ENCODE measurements around the gene NHLRC2.
"Not testable (repeated sequence)": the region's sequence is repeated elsewhere in the genome, so short reads cannot be mapped to it uniquely, and the experiment has no call there.

Gene NHLRC2

DNA sequence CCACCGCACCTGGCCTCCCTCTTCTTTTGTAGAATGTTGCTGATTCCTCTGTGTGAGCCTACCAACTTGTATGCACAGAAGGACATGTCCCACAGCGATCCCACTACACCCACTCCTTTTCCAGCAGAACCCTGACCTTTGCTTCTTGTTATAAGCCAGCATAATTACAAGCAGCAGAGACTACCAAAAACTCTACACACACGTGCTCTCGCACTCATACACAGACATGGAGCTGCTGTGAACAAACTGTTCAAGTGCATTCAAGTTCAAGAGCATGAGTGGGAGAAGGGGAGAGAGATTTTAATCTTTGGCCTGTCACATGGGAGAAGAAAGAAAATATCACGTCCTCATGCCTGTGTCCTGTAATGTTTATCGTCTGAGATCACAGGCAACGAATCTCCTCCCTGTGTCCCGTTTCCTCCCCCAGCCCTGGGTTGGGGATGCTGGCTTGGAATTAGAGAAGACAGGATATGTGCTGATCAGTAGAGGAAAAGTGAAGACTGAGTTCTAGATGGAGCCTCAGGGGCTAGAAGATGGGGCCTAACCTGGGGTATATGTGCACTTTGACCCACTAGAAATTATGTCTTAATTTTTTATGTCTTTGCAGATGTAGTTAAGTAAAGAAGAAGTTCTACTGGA, 79.6 kb downstream of the NHLRC2 start:
- FAIRE-seq (no peak), DNase-seq (ENCODE audit: insufficient read length, low spot score) (no peak)

DNA sequence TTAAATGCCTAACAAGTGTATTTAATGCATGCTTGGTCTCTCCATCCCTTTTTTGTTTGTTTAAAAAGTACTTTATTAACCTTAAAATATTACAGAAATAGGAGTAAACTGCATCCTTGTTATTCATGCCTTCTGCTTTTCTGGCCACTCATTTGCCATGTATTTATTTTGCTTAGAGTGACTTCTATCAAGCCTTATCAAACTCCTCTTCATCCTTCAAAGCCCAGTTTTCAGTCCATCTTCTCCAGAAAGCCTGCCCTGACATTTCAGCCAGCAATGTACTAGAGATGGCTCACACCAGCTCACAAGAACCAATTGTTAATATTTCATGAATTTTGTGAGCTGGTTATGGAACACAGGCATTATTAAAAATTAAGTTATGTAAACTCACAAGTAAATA, 82.8 kb downstream of the NHLRC2 start:
- no peak for DNase-seq (ENCODE audit: insufficient read length, low spot score)
- no peak for FAIRE-seq

DNA sequence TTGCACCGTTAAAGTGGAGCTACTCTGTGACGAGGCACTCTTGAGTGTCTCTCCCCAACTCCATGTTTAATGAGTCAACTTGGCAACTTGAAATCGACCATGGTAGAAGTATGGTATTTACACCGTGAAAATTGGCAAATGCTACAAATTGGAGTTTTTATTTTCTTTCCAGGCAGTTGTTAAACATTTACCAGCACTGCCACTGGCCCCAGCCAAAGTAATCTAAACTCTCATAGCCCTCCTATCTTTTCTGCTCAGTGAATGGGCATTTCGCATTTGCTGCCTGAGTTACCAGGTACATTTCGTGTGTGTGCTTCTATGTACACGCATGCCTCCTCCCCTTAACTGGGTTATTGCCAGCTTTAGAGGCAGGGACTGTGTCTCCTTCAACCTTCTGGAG, 83.3 kb downstream of the NHLRC2 start:
- FAIRE-seq, result no peak
- no peak for DNase-seq (ENCODE audit: insufficient read length, low spot score)

DNA sequence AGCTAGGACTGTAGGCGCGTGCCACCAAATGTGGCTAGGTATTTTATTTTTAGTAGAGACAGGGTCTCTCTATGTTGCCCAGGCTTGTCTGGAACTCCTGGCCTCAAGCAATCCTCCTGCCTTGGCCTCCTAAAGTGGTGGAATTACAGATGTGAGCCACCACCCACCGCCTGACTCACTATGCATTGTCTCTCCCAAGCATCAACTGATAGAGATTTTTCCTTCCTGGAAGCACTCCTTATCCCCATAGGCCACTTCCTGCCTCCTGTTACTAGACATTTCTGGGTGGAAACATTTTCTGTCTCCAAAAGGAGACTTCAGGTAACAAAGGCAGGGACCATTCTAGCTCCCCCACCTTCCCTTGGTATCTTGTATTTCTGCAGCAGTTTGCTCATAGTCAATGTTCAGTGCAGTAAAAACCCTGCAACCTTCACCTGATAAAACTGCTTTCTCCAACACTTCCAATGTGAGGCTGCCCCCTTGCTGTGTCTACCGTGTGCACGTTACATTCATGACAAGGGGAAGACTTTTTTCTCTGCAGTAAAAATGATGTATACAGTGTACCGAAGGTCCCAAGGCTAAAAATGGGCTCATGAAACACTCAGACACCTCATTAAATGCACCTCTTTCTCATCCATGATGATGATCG, 84.9 kb downstream of the NHLRC2 start:
- DNase-seq (ENCODE audit: insufficient read length, low spot score) (no peak), FAIRE-seq (no peak)

DNA sequence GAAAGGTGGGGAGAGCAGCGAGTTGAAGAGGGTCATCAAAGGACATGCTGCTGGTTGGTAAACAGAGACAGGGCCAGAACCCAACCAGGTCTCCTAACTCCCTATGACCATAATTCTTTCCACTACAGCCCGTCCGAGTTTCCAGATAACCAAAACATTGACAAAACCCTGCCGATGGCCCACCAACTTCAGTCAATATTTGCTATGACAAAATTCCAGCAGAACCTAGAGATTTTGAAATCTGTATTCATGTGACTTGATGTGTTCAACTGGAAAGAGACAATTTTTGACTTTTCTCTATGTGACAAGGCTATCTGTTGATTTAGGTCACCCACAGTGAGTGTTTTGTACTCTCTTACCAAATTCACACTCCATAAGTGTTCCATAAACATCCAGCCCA, 86.7 kb downstream of the NHLRC2 start:
- DNase-seq (ENCODE audit: insufficient read length, low spot score) (no peak), FAIRE-seq (no peak)

DNA sequence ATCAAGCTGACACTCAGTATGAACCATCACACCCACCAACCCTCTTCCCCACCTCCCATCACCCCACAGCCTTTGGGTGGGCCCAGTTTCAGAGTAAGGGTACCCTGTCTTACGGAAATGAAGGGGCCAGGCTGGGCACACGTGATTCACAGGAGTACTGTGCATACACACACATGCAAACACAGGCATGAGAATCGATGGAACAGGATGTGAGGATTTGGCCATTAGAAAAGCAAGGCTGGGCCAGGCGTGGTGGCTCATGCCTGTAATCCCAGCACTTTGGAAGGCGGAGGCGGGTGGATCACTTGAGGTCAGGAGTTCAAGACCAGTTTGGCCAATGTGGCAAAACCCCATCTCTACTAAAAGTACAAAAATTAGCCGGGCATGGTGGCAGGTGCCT, 88.7 kb downstream of the NHLRC2 start:
- DNase-seq (ENCODE audit: insufficient read length, low spot score); FAIRE-seq: not testable (repeated sequence)

DNA sequence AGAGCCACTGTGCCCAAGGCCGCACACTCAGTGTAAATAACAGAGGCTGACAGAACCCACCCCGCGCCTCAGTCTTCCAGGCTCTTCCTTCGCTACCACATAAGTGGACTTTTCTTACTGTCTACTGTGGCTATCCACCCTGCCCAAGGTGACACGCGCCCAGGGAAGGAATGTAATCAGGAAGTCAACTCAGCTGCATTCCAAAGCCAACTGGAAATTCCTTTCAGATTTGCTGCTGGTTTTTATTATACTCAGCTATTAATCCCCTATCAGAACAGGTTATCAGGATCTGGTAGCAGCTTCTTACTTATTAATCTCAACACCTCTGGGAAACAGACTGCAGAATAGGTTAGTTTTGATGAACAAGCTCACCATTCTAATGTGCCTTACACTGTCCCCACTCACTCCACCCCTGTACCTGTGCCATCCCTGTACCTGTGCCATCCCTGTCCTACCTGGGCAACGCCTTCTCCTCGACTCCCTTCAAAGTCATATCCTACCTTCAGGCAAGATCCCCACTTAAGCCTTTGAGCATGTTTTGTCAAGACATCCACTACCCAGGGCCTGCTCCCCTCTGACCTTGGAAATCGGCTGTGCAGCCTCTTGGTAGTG, 90.7 kb downstream of the NHLRC2 start:
- DNase-seq (ENCODE audit: insufficient read length, low spot score), result peak; percentile 19
- FAIRE-seq, result no peak

DNA sequence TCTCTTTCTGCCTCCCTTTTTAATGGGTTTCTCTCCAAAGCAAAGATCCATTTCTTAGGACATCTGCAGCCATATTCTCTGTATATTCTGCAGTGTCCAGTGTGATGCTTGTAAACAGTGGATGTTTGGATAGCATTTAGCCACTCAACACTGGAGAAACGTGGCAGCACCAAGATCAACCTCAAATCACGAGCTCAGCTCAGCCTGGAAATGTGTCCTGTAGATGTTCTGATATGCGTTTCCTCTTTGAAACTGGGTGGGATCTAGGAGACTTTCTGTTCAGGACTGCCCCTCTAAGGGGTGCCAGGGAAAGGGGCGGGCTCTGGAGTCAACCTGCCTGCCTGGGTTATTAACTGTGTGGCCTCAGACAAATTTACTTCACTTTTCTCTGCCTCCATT, 91.2 kb downstream of the NHLRC2 start:
- DNase-seq (ENCODE audit: insufficient read length, low spot score) (no peak), FAIRE-seq (no peak)

DNA sequence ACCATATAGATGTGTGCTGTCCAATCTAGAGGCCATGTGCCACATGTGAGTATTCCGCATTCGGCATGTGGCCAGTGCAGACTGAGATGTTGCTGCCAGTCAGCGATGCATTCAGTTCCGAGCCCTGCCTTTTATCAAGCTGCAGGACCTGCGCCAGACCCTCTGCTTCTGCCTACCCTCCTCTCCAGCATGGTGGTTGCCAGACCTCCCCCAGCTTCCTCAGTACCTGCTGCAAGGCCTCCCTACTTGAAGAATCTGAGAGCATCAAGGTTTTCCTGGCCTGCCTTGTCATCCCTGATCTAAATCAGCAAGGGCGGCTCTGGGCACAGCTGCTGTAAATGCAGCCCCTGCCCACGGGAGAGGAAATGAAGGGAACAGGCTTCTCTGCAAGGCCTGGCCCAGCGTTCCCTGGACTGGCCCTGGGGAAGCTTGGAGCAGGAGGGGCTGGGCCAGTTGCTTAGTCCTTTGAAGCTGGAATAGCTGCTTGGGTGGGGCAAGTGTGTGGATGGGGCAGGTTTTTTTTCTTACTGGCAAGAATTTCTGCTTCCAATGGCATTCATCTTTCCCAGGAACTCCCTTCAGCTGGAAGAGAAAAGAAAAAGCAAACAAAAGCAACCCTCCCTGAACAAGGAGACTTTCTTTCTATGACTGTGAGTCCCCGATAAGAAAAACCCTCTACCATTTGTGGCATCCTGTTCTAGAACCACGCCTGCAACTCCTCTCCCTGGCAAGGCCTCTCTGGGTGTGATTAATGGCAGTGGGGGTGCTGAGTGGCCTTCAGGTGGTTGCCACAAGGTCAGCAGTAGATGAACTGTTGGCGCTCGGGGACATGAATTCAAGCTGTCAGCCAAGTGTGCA, 93.0 kb downstream of the NHLRC2 start:
- DNase-seq (ENCODE audit: insufficient read length, low spot score) (no peak), FAIRE-seq (no peak)

DNA sequence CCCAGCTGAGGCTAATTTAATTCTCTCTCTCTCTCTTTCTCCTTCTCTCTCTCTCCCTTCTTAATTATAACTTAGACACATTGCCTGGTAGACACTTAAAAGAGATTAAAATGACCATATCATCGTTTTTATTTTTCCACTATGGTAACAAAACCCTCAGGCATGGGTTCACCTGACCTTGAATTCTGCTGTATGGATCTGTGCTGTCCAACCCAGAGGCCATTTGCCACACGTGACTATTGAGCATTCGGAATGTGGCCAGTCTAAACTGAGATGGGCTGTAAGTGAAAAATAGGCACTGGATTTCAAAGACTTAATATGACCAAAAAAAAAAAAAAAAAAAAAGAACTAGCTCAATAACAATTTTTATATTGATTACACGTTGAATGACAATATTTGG, 93.6 kb downstream of the NHLRC2 start:
- FAIRE-seq (no peak), DNase-seq (ENCODE audit: insufficient read length, low spot score) (no peak)

DNA sequence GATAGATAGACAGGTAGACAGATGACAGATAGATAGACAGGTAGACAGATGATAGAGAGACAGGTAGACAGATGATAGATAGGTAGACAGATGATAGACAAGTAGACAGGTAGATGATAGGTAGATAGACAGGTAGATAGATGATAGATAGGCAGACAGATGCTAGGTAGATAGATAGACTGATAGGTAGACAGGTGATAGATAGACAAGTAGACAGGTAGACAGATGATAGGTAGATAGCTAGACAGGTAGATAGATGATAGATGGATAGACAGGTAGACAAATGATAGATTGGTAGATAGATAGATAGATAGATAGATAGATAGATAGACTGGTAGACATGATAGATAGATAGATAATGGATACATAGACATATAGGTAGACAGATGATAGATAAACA, 95.8 kb downstream of the NHLRC2 start:
- DNase-seq (ENCODE audit: insufficient read length, low spot score), result no peak
- FAIRE-seq, result no peak

DNA sequence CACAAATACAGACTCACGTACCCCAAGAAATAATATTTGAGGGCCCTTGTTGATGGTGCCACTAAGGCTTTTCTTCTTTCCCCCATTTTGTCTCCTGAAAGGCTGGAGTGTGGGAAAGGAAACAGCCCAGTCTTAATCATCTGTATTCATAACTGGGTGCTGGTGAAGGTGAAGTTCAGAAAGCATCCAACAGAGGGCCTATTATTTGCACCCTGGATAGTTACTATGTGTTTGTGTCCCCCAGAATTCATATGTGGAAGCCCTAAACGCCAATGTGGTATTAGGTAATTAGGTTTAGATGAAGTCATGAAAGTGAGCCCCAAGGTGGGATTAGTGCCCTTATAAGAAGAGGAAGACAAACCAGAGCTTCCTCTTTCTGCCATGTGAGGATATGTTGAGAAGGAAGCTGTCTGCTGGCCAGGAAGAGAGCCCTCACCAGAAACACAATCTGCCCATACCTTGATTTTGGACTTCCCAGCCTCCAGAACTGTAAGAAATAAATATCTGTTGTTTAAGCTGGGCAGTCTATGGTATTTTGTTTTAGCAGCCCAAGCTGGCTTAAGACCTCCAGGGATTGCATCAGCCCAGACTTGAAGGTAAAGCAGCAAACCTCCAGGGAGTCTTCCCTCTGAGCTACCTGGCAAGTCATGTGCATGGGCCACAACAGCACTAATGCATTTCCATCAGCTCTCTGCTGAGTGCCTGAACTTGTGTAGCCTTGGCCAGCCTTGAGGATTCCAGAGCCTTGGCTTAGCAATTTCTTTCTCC, 99.2 kb downstream of the NHLRC2 start:
- FAIRE-seq (no peak), DNase-seq (ENCODE audit: insufficient read length, low spot score) (no peak)

DNA sequence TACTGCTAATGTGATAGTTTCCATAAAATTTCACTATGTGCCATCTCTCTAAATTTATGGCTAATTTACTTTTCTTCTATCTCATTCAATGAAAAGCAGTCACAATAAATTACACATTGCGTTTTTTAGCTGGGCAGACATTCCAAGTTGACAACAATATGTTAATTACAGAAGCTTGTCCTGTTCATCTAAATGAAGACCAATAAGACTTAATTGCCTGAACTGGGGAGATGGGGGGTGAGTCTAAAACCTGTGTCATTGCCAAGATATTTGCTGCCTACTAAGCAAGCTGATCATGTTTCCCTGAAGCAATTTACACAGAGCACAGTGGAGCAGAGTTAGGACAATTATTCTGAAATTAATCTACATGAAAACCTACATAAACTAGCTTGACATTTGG, 99.9 kb downstream of the NHLRC2 start:
- DNase-seq (ENCODE audit: insufficient read length, low spot score), result no peak

DNA sequence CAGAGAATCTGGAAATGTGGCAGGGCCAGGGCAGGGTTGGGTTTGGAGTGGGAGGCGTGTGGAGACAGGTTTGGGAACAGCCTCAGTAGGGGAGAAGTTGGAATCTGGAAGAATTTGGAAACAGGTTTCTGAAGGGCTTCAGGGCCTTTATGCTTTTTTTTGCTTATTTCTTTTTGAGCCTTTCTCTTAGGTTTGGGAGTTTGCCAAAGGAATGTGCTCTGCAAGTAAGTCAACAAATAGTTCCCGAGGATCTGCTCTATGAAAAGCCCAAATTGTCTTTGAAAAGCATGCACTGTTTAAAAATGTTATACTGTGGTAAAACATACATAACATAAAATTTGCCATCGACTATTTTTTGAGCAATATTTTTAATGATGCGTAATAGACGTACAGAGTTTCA, 102.6 kb downstream of the NHLRC2 start:
- FAIRE-seq (no peak), DNase-seq (ENCODE audit: insufficient read length, low spot score) (no peak)

More for the DNA sequence above, 99.9 kb downstream of the NHLRC2 start:
- FAIRE-seq, result no peak

DNA sequence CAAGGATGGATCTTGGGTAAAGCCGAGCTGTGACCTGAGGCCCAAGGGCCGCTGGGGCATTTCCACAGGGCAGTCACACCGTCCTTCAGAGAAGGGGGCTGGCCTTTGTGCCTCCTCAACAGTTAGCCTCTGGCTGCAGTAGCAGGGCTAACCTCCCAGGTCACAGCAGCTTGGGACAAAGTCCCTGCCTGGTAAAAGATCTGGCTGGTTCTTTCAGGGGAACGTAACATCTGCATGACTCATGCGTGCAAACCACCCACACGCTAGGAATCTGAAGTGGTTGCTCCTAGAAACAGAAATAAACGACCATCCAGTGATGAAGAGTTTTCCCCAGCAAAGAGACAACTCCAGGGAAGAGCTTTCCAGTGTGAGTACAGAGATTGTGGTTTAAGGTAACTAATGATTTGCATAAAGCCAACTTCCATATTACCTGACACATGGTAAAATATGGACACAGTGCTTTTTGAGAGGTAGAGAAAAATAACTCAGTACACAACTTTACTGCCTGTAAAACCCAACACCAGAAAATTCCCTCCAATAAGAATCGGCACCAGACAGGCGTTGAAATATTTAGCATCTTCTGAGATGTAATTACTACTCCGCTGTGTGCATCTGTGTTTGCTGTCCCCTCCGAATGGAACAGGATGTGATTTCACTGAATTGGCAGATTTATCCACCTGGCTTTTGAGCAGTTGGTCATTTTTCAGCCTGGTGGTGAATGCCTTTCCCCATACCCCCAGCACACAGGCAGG, 104.3 kb downstream of the NHLRC2 start:
- DNase-seq (ENCODE audit: insufficient read length, low spot score) (peak; percentile 79), FAIRE-seq (peak; percentile 4)

DNA sequence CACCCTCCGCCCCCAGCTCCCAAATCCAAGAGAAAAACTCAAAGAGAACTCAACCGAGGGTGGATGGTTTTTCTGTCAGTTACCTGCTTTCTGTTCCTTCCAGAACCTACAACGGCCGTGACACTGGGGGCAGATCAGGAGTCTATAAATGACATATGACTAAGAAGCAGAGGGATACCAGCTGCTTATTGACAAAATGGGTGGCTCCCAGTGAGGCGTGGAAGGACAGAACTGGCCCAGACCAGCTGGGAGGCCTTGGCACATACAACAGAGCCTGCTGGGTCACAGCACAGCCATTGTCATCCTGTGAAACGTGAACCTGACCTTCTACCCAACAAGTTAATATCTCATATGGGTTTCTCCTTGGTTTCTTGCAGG, 104.9 kb downstream of the NHLRC2 start:
- no peak for FAIRE-seq

DNA sequence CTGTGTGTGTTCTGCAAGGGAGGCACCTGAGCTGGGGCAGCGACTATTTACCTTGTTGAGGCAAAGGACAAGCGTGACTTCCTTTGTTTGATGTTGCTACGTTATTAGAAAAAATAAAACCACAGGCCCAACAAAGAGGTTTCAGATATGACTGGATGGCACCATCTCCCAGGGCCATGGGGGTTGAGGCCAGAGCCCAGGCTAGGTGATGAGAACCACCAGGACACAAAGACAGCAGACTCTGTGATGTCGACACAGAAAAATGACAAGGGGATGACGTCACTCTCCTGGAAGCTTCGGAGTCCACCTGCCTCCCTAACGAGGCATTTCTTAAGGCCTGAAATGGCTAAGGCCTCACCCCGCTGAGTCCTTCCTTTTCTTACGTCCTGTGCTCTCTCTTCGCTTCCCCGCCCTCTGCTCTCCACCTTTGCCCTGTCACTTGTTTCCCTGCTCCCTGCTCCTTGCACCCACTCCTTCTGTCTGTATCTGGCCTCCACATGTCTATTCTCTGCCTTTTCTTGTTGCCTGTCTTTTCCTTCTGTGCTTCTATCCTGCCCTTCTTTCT, 106.2 kb downstream of the NHLRC2 start:
- DNase-seq (ENCODE audit: insufficient read length, low spot score), result no peak
- FAIRE-seq, result no peak

More for the DNA sequence above, 104.9 kb downstream of the NHLRC2 start:
- no peak for DNase-seq (ENCODE audit: insufficient read length, low spot score)

DNA sequence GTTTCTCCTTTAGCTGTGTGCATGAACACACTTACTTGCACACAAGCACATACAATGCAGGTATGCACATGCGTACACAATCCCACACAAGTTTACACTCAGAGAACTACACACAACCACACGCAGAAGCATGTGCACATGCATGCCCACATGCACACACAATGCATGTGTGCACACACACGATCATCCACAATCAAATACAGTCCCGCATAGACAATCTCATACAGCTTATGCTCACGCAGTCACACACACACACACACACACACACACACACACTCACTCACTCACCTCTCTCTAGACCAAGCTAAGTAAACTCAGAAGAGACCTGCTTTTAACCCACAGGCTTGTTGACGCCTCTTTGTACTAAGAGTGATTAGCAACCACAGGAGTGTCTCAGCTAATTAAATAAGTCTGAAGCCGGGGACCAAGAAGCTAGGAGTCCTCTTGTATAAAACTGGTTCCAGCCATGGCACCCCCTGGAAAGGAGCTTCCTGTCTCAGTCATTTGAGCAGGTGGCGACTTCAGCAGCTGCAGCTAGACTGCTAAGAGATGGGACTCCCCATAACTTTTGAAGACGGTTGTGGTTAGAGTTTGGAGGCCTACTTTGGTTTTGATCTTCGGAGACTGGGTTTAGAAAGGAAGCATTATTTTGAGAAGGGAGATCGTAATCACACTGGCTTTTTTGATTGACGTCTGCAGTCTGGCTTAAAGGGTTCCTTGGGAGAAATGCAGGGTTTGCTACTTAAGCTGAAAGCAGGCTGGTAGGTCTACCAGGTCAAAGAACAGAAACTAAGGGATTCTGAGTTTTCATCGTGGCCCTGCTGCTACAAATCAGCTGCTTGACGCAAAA, 106.9 kb downstream of the NHLRC2 start:
- no peak for DNase-seq (ENCODE audit: insufficient read length, low spot score)
- FAIRE-seq, result no peak

DNA sequence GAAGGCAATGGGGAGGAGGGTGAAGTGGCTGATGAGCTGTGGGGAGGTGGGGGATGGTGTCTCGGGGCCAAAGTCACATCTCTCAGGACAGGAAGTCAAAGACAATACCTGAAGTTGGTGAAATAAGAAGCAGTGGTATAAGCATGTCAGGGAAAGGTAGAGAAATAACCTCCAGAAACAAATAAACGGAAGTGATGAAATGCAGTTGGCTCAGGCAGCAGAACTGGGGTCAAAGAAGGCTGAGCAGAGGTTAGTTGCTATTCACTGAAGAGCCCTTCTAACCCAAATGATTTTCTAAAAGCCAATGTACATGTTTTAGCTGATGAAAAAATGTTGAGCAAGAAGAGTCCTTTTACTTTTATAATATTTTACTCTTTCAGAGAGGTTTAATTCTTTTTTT, 110.6 kb downstream of the NHLRC2 start:
- DNase-seq (ENCODE audit: insufficient read length, low spot score) (no peak), FAIRE-seq (no peak)

All from HTR-8/SVneo (cell line).